Smooth muscle cell (in vitro differentiated cells): ENCODE results near the gene MRGPRD. TPM values are rescaled to one million over a fixed set of nuclear protein-coding genes. Genes with fewer than 3 reads are reported as not detected.

Experiments
- DNase-seq: peaks from one replicate; lab custom pipeline; 2025; ENCODE audit not compliant: unreplicated experiment; lab: John Stamatoyannopoulos, UW
- H2AFZ ChIP-seq: fragments of 200-600 bp; sonication (generic); 2 replicates; pipeline ENCODE4 v1.6.0; 2016; ENCODE audit warnings: antibody characterized with exemption, low read depth, mild to moderate bottlenecking
- H3F3A ChIP-seq: fragments of 200-600 bp; sonication (generic); 2 replicates; pipeline ENCODE4 v1.6.0; 2017; ENCODE audit warnings: antibody characterized with exemption, low read depth
- H3K27ac ChIP-seq: fragments of 200-600 bp; sonication (generic); 2 replicates; pipeline ENCODE4 v1.5.1; 2016; ENCODE audit warnings: low read depth, mild to moderate bottlenecking
- H3K27me3 ChIP-seq: fragments of 200-600 bp; sonication (generic); 2 replicates; pipeline ENCODE4 v1.6.1; 2016; ENCODE audit warnings: low read depth, mild to moderate bottlenecking
- H3K36me3 ChIP-seq: fragments of 200-600 bp; sonication (generic); 2 replicates; pipeline ENCODE4 v1.5.1; 2016; ENCODE audit warnings: low read depth
- H3K4me1 ChIP-seq: fragments of 200-600 bp; sonication (generic); 2 replicates; pipeline ENCODE4 v1.5.1; 2016; ENCODE audit warnings: low read depth
- H3K4me2 ChIP-seq: fragments of 200-600 bp; sonication (generic); 2 replicates; pipeline ENCODE4 v1.6.0; 2016; ENCODE audit warnings: mild to moderate bottlenecking
- H3K4me3 ChIP-seq: fragments of 200-600 bp; sonication (generic); 2 replicates; pipeline ENCODE4 v1.5.1; 2016; ENCODE audit warnings: mild to moderate bottlenecking
- H3K79me2 ChIP-seq: fragments of 200-600 bp; sonication (generic); 2 replicates; pipeline ENCODE4 v1.6.0; 2016; ENCODE audit warnings: low read depth, mild to moderate bottlenecking
- H3K9ac ChIP-seq: fragments of 200-600 bp; sonication (generic); 2 replicates; pipeline ENCODE4 v1.6.0; 2016; ENCODE audit warnings: low read depth
- H3K9me3 ChIP-seq: fragments of 200-600 bp; sonication (generic); replicated peaks from 2 replicates; pipeline ENCODE4 v1.5.1; 2016; ENCODE audit warnings: low read depth
- H4K20me1 ChIP-seq: fragments of 200-600 bp; sonication (generic); 2 replicates; pipeline ENCODE4 v1.6.0; 2016; ENCODE audit warnings: low read depth
- WGBS: methylation state at CpG from one replicate; pipeline ENCODE4 v1.1.7; 2016; ENCODE audit warnings: low lambda C conversion rate; 5-methylcytosine and 5-hydroxymethylcytosine counted together
- polyA plus RNA-seq: library from polyadenylated mRNA; unstranded; fragments of >200 nt; fragmentation: Nextera tagmentation; extraction: Ambion mirVana; gene quantifications from 2 replicates; pipeline ENCODE4 v1.2.1, GENCODE V29; 2016
- total RNA-seq: library from RNA; depleted of rRNA; stranded (reverse); fragments of >200 nt; gene quantifications from 2 replicates; pipeline ENCODE4 v1.2.3, GENCODE V29; 2014
- TF ChIP-seq, protein P1 (sequence below): fragments of 200-600 bp; sonication (generic); IDR thresholded peaks from 2 replicates; pipeline ENCODE4 v1.5.1; 2017; ENCODE audit warnings: borderline replicate concordance, mild to moderate bottlenecking, antibody characterized with exemption; ENCODE audit not compliant: insufficient read depth, poor library complexity, severe bottlenecking

MRGPRD gene
- total and polyA plus RNA-seq, 2 experiments from 2014 or later = not detected

DNA sequence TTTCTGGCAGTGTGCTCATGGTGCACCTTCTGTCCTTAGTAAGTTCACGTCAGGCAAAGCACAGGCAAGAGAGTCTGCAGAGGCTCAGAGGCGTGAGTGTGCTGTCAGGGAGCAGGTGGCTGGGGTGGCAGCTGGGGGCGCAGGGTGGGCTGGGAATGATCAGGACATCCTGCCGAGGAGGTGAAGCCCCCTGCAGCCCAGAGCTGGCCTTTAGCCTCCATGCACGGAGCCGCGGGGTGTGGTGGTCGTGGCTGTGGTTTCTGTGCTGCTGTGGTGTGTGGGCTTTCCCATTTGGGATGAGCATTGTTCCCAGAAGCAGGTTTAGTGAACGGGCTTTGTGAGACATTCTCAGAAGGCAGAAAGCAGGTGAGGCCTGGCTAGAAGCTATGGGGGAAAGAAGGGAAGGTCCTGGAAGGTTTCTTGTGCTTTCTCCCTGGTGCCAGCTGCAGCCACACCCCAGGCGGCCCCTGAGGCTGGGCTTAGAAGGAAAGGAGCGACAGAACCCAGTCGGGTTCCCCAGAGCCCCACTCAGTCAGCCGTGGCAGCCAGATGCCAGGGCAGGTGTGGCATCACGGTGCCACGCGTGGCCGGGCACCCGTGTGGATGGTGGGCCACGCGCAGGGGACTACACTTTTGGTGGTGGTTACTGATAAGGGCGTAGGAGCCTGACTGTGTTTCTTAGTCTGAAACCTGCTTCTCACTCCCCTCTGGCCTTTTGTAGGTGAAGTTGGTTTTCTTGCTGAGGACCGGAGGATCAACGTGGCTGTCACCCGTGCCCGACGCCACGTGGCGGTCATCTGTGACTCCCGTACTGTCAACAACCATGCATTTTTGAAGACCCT, 45.0 kb downstream of the MRGPRD start:
- no peak overlapping the region for H2AFZ ChIP-seq
- no peaks in the 10 kb centered on the region for H3K36me3 ChIP-seq
- no peak overlapping the region for H3K27ac ChIP-seq
- no peaks in the 10 kb centered on the region for H3K27me3 ChIP-seq
- no peak for DNase-seq
- H3K4me2 ChIP-seq = no peak overlapping the region
- no peaks in the 10 kb centered on the region for H3K4me1 ChIP-seq
- 98% methylated on average over 28 of the region's 29 CpGs for WGBS
- no peaks in the 10 kb centered on the region for H3K79me2 ChIP-seq
- no peak overlapping the region for H3K4me3 ChIP-seq
- TF ChIP-seq, protein P1, sequence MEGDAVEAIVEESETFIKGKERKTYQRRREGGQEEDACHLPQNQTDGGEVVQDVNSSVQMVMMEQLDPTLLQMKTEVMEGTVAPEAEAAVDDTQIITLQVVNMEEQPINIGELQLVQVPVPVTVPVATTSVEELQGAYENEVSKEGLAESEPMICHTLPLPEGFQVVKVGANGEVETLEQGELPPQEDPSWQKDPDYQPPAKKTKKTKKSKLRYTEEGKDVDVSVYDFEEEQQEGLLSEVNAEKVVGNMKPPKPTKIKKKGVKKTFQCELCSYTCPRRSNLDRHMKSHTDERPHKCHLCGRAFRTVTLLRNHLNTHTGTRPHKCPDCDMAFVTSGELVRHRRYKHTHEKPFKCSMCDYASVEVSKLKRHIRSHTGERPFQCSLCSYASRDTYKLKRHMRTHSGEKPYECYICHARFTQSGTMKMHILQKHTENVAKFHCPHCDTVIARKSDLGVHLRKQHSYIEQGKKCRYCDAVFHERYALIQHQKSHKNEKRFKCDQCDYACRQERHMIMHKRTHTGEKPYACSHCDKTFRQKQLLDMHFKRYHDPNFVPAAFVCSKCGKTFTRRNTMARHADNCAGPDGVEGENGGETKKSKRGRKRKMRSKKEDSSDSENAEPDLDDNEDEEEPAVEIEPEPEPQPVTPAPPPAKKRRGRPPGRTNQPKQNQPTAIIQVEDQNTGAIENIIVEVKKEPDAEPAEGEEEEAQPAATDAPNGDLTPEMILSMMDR = no peak
- H4K20me1 ChIP-seq = no peaks in the 10 kb centered on the region
- H3K9ac ChIP-seq = no peak overlapping the region
- no peaks in the 10 kb centered on the region for H3F3A ChIP-seq
- H3K9me3 ChIP-seq = no peaks in the 10 kb centered on the region

DNA sequence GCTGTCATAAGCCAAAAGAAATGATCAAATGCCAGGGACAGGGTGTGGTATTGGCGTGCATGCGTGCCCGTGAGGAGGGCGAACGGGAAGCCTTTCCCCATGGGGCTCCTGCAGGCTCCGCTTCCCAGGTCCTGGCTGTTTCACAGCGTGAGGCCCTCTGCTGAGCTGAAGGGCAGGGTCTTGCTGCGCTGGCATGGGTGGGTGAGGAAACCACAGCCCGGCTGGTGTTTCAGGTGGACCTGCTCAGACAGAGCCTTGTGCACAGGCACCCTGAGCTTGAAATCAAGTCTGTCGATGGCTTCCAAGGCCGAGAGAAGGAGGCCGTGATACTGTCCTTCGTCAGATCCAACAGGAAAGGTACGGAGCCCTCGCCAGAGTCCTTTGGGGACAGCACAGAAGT, 45.7 kb downstream of the MRGPRD start:
- H3K4me3 ChIP-seq = no peak overlapping the region

DNA sequence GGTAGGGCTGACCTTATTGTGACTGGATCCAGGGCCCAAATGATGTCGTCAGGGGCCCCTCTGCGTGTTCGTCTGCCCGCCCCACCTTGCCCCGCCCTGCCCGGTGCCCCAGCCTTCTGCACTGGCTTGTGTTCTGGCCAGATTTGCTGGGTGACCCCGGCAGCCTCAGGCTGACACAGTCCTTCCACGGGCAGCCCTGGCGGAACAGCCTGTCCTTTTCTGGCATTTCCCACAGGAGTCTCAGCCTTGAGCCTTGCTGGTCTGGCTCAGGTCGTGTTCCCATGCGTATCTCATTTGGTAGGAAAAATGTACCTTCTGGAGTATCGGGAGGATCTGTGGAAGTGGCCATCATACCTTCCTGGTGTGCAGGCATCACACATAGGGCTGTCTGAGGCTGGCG, 46.1 kb downstream of the MRGPRD start:
- no peak overlapping the region for H3K4me3 ChIP-seq
- no peak overlapping the region for H3K4me2 ChIP-seq
- whole genome bisulfite sequencing = 97% methylated on average over 13 of the region's 13 CpGs
- no peak overlapping the region for H3K9ac ChIP-seq
- DNase-seq = no peak
- H3K27ac ChIP-seq = no peak overlapping the region
- no peaks in the 10 kb centered on the region for H3K4me1 ChIP-seq
- no peaks in the 10 kb centered on the region for H3K27me3 ChIP-seq
- no peaks in the 10 kb centered on the region for H3K9me3 ChIP-seq
- no peak overlapping the region for H2AFZ ChIP-seq
- H4K20me1 ChIP-seq = no peaks in the 10 kb centered on the region
- H3F3A ChIP-seq = no peaks in the 10 kb centered on the region
- H3K36me3 ChIP-seq = no peaks in the 10 kb centered on the region
- no peaks in the 10 kb centered on the region for H3K79me2 ChIP-seq
- TF ChIP-seq, protein P1 = no peak

More for the DNA sequence above, 45.7 kb downstream of the MRGPRD start:
- Histone ChIP-seq H3K36me3 (no peaks in the 10 kb centered on the region), H3K27me3 (no peaks in the 10 kb centered on the region), H4K20me1 (no peaks in the 10 kb centered on the region), H3K9me3 (no peaks in the 10 kb centered on the region), H3K4me2 (no peak overlapping the region), H2AFZ (no peak overlapping the region), H3F3A (no peaks in the 10 kb centered on the region), H3K79me2 (no peaks in the 10 kb centered on the region), H3K4me1 (no peaks in the 10 kb centered on the region), H3K27ac (no peak overlapping the region), H3K9ac (no peak overlapping the region)
- 96% methylated on average over 15 of the region's 15 CpGs for WGBS
- DNase-seq = no peak
- TF ChIP-seq, protein P1 = no peak

DNA sequence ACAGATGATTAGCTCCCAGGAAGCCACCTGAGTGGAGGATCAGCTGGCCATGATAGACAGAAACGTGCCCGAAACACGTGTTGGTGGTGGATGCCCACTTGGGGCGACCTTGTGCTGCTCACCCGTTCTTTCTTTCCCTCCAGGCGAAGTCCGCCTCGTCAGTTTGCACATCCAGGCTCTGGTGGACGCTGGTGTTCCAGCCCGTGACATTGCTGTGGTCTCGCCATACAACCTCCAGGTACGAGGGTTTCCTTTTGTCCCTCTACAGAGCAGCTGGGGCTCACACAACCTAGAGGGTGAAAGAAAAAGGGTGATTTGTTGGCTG, 46.5 kb downstream of the MRGPRD start:
- Histone ChIP-seq H3K36me3 (no peaks in the 10 kb centered on the region), H3K4me1 (no peaks in the 10 kb centered on the region), H3K4me2 (no peak overlapping the region), H3K9ac (no peak overlapping the region), H3K9me3 (no peaks in the 10 kb centered on the region), H3F3A (no peaks in the 10 kb centered on the region), H3K79me2 (no peaks in the 10 kb centered on the region), H3K27ac (no peak overlapping the region), H3K4me3 (no peak overlapping the region), H4K20me1 (no peaks in the 10 kb centered on the region), H2AFZ (no peak overlapping the region), H3K27me3 (no peaks in the 10 kb centered on the region)
- DNase-seq = no peak
- WGBS = 95% methylated on average over 12 of the region's 12 CpGs
- TF ChIP-seq, protein P1 = no peak
